HFFc6 (cell line): ENCODE results near the gene MFF. TPM values are rescaled to one million over a fixed set of nuclear protein-coding genes. Genes with fewer than 3 reads are reported as not detected.

Experiments
- DNase-seq: peaks from one replicate; pipeline ENCODE4 v3.0.0-alpha.2; 2018
- H3K27ac Mint-ChIP-seq: 2 replicates; pipeline ENCODE4 v1.8.0; 2020; ENCODE audit warnings: mild to moderate bottlenecking, mixed read lengths
- H3K27me3 Mint-ChIP-seq: 2 replicates; pipeline ENCODE4 v1.8.0; 2021; ENCODE audit warnings: mild to moderate bottlenecking, moderate library complexity, mixed read lengths; ENCODE audit not compliant: insufficient read depth
- H3K36me3 Mint-ChIP-seq: 2 replicates; pipeline ENCODE4 v1.8.0; 2021; ENCODE audit warnings: low read depth, mixed read lengths
- H3K4me1 Mint-ChIP-seq: 2 replicates; pipeline ENCODE4 v1.8.0; 2020; ENCODE audit warnings: low read depth, mixed read lengths
- H3K4me3 Mint-ChIP-seq: 2 replicates; pipeline ENCODE4 v1.8.0; 2020; ENCODE audit warnings: mild to moderate bottlenecking, moderate library complexity, mixed read lengths
- H3K9me3 Mint-ChIP-seq: 2 replicates; pipeline ENCODE4 v1.8.0; 2020; ENCODE audit warnings: mild to moderate bottlenecking, mixed read lengths
- total RNA-seq, 6 experiments: library from RNA; stranded (reverse); fragmentation: NEBNext Ultra II Directional; extraction: Animal tissue kit (Norgen Biotek cat#: 25700); gene quantifications; 2 replicates in 1 of 6; 3 replicates in 5 of 6; pipeline ENCODE4 v1.2.3, GENCODE V29; 2021
- TF ChIP-seq, protein P1 (sequence below): fragments of 200-600 bp; sonication (generic); IDR thresholded peaks from 2 replicates; pipeline ENCODE4 v1.5.0; 2021; ENCODE audit warnings: antibody characterized with exemption, mild to moderate bottlenecking

Gene MFF
- total RNA-seq, 6 experiments from 2014 or later: 53.7 to 75.0 (median 65.6) TPM

DNA sequence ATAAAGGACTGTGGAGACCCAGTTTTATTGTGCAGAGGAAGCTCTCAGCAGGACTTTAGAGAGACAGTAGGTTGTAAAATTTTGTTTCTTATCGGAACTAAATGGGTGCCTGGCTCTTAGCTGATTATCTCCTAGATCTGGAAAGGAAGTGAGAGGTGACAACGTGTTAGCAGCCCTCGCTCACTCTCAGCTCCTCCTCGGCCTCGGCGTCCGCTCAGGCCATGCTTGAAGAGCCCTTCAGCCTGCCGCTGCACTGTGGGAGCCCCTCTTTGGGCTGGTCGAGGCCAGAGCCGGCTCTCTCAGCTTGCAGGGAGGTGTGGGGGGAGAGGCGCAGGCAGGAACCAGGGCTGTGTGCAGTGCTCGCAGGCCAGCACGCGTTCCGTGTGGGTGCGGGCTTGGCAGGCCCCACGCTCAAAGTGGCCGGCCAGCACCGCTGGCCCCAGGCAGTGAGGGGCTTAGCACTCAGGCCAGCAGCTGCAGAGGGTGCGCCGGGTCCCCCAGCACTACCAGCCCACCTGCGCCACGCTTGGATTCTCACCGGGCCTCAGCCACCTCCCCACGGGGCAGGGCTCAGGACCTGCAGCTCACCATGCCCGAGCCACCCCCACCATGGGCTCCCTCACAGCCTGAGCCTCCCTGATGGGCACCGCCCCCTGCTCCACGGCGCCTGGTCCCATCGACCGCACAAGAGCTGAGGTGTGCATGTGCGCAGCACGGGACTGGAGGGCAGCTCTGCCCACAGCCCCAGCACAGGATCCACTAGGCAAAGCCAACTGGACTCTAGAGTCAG, 4.6 kb upstream of the MFF start:
- DNase-seq: no peak
- H3K4me1 Mint-ChIP-seq: peaks cover 8% of the 10 kb centered on the region; the same call in 1 of the 2 replicates

DNA sequence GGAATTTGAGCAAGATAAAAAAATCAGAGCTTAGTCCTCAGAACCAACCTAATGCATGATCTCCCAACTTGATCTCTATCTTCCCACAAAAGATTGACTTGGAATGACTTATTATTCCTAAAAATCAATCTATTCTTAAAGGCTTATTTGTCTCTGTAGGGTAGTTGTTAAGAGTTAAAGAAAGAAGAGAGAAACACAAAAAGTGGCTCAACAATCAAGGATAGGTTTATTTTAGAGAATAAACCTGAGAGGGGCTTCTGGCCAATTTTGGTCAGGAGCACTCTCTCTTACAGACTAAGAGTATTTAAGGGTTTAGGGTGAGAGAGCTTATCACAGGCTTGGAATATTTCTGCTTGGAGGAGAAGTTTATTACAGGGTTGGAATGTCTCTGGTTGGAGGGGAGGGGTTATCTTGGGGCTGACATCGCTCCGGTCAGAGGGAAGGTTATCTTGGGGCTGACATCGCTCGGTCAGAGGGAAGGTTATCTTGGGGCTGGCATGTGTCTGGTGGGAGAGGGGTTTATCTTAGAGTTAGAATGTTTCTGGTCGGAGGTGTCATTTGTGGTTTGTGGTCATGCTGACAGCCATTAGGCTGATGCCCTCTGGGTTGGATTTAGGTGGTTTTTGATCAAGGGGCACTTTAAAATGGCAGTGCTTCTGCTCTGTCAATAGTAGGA, 2.4 kb upstream of the MFF start:
- no peak for DNase-seq
- Mint-ChIP-seq H3K4me3 (no peak overlapping the region), H3K36me3 (peaks cover 16% of the 10 kb centered on the region; the same call in 1 of the 2 replicates), H3K9me3 (peaks cover 6% of the 10 kb centered on the region; the same call in 1 of the 2 replicates), H3K27ac (no peak overlapping the region), H3K27me3 (no peaks in the 10 kb centered on the region), H3K4me1 (peaks cover 23% of the 10 kb centered on the region)
- TF ChIP-seq, protein P1, sequence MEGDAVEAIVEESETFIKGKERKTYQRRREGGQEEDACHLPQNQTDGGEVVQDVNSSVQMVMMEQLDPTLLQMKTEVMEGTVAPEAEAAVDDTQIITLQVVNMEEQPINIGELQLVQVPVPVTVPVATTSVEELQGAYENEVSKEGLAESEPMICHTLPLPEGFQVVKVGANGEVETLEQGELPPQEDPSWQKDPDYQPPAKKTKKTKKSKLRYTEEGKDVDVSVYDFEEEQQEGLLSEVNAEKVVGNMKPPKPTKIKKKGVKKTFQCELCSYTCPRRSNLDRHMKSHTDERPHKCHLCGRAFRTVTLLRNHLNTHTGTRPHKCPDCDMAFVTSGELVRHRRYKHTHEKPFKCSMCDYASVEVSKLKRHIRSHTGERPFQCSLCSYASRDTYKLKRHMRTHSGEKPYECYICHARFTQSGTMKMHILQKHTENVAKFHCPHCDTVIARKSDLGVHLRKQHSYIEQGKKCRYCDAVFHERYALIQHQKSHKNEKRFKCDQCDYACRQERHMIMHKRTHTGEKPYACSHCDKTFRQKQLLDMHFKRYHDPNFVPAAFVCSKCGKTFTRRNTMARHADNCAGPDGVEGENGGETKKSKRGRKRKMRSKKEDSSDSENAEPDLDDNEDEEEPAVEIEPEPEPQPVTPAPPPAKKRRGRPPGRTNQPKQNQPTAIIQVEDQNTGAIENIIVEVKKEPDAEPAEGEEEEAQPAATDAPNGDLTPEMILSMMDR: no peak

More for the DNA sequence above, 4.6 kb upstream of the MFF start:
- peaks cover 16% of the 10 kb centered on the region; the same call in 1 of the 2 replicates for H3K36me3 Mint-ChIP-seq
- peaks cover 6% of the 10 kb centered on the region; the same call in 1 of the 2 replicates for H3K9me3 Mint-ChIP-seq
- TF ChIP-seq, protein P1: no peak
- H3K27ac Mint-ChIP-seq: no peak overlapping the region
- 0 out of 2 replicates have a peak, but pooled peaks cover 2% of the 10 kb centered on the region for H3K27me3 Mint-ChIP-seq
- H3K4me3 Mint-ChIP-seq: no peak overlapping the region

DNA sequence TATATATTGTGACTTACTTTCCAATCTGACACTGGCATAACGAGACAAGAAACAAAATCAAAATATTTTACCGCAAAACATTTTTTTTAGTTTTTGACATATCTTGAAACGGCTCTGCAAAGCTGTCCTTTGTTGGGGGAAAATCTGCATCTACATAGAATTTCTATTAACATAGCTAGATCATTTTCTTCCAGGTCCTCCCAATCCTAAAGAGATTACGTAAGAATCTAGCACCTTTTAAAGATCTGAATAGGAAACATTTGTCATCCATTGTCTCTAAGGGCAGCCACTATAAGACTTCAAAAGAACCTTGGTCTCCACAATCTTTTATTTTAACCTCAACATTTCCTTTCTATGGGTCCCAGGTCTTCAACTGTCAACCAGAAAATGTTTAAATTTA, 1.2 kb upstream of the MFF start:
- no peak overlapping the region for H3K27ac Mint-ChIP-seq
- H3K27me3 Mint-ChIP-seq: no peaks in the 10 kb centered on the region
- peak overlapping the region; percentile 91; the same call in 1 of the 2 replicates for H3K4me3 Mint-ChIP-seq
- H3K36me3 Mint-ChIP-seq: peaks cover 16% of the 10 kb centered on the region; the same call in 1 of the 2 replicates
- TF ChIP-seq, protein P1: no peak
- DNase-seq: no peak
- H3K9me3 Mint-ChIP-seq: peaks cover 6% of the 10 kb centered on the region; the same call in 1 of the 2 replicates
- H3K4me1 Mint-ChIP-seq: peaks cover 28% of the 10 kb centered on the region

GRCh38 chr2:227324642-227324994, 433 bp upstream of the MFF start:
- Mint-ChIP-seq H3K4me1 (peaks cover 33% of the 10 kb centered on the region), H3K36me3 (peaks cover 16% of the 10 kb centered on the region; the same call in 1 of the 2 replicates), H3K27me3 (no peaks in the 10 kb centered on the region), H3K27ac (peak overlapping the region; percentile 83), H3K4me3 (peak overlapping the region; percentile 91), H3K9me3 (peaks cover 6% of the 10 kb centered on the region; the same call in 1 of the 2 replicates)
- no peak for DNase-seq
- TF ChIP-seq, protein P1: no peak

GRCh38 chr2:227325839-227326195, 766 bp downstream of the MFF start:
- no peaks in the 10 kb centered on the region for H3K27me3 Mint-ChIP-seq
- peaks cover 36% of the 10 kb centered on the region for H3K4me1 Mint-ChIP-seq
- peaks cover 6% of the 10 kb centered on the region; the same call in 1 of the 2 replicates for H3K9me3 Mint-ChIP-seq
- peak overlapping the region; percentile 88 for H3K27ac Mint-ChIP-seq
- TF ChIP-seq, protein P1: no peak
- H3K4me3 Mint-ChIP-seq: peak overlapping the region; percentile 91
- H3K36me3 Mint-ChIP-seq: peaks cover 20% of the 10 kb centered on the region; the same call in 1 of the 2 replicates
- peak; percentile 30 for DNase-seq
